ENCODE measurements around the gene TMPRSS11E.

Gene TMPRSS11E

DNA sequence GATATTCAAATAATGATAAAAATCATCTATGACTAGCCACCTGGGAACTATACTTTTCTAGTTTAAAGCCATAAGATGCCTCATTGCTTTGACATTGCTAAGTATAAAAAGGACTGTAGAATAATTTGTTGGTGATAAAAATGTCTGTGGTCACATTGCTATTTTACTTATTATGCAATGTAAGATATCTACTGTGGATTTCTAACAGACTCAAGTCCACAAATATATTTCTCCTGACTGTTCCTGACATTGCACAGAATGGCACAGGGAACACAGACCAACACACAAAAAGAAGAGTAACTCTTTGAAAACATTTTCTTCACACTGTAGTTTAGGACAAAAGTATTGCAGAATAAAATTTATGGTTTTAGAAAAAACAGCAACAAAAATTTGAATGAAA lies 2.2 kb upstream of the TMPRSS11E start:
- Histone ChIP-seq H3K4me1 (ENCODE audit: control insufficient read depth, insufficient read depth, low read length) (no peaks in the 10 kb centered on the region), H3K9me3 (ENCODE audit: control insufficient read depth, insufficient read depth, low read depth, low read length) (no peaks in the 10 kb centered on the region), H3K36me3 (ENCODE audit: control insufficient read depth in 2 of 2, insufficient read depth in 1 of 2, low read length in 2 of 2) (no peaks in the 10 kb centered on the region), H3K4me3 (ENCODE audit: low read depth, low read length) (no peak overlapping the region), H3K27ac (ENCODE audit: extremely low read depth, low read depth, low read length) (no peak overlapping the region)
- ChIA-PET POLR2A (no interaction called here), CTCF (no interaction called here)
- TF ChIP-seq ZNF155 (tag by site-specific recombination; IDR thresholded peaks at IDR 0.05) (no peak), ZEB2 (tag by site-specific recombination; IDR thresholded peaks at IDR 0.05) (no peak), ZNF624 (tag by site-specific recombination; IDR thresholded peaks at IDR 0.05) (no peak), ZNF248 (tag by site-specific recombination; IDR thresholded peaks at IDR 0.05) (no peak), GLIS1 (tag by site-specific recombination; IDR thresholded peaks at IDR 0.05) (no peak), ZXDB (tag by site-specific recombination; IDR thresholded peaks at IDR 0.05) (no peak)
- TF ChIP-seq, protein P1, sequence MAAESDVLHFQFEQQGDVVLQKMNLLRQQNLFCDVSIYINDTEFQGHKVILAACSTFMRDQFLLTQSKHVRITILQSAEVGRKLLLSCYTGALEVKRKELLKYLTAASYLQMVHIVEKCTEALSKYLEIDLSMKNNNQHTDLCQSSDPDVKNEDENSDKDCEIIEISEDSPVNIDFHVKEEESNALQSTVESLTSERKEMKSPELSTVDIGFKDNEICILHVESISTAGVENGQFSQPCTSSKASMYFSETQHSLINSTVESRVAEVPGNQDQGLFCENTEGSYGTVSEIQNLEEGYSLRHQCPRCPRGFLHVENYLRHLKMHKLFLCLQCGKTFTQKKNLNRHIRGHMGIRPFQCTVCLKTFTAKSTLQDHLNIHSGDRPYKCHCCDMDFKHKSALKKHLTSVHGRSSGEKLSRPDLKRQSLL (tag by site-specific recombination; IDR thresholded peaks at IDR 0.05) = no peak
- TF ChIP-seq, protein P2, sequence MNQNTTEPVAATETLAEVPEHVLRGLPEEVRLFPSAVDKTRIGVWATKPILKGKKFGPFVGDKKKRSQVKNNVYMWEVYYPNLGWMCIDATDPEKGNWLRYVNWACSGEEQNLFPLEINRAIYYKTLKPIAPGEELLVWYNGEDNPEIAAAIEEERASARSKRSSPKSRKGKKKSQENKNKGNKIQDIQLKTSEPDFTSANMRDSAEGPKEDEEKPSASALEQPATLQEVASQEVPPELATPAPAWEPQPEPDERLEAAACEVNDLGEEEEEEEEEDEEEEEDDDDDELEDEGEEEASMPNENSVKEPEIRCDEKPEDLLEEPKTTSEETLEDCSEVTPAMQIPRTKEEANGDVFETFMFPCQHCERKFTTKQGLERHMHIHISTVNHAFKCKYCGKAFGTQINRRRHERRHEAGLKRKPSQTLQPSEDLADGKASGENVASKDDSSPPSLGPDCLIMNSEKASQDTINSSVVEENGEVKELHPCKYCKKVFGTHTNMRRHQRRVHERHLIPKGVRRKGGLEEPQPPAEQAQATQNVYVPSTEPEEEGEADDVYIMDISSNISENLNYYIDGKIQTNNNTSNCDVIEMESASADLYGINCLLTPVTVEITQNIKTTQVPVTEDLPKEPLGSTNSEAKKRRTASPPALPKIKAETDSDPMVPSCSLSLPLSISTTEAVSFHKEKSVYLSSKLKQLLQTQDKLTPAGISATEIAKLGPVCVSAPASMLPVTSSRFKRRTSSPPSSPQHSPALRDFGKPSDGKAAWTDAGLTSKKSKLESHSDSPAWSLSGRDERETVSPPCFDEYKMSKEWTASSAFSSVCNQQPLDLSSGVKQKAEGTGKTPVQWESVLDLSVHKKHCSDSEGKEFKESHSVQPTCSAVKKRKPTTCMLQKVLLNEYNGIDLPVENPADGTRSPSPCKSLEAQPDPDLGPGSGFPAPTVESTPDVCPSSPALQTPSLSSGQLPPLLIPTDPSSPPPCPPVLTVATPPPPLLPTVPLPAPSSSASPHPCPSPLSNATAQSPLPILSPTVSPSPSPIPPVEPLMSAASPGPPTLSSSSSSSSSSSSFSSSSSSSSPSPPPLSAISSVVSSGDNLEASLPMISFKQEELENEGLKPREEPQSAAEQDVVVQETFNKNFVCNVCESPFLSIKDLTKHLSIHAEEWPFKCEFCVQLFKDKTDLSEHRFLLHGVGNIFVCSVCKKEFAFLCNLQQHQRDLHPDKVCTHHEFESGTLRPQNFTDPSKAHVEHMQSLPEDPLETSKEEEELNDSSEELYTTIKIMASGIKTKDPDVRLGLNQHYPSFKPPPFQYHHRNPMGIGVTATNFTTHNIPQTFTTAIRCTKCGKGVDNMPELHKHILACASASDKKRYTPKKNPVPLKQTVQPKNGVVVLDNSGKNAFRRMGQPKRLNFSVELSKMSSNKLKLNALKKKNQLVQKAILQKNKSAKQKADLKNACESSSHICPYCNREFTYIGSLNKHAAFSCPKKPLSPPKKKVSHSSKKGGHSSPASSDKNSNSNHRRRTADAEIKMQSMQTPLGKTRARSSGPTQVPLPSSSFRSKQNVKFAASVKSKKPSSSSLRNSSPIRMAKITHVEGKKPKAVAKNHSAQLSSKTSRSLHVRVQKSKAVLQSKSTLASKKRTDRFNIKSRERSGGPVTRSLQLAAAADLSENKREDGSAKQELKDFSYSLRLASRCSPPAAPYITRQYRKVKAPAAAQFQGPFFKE (tag by site-specific recombination; IDR thresholded peaks at IDR 0.05; ENCODE audit: borderline replicate concordance) = no peak
- TF ChIP-seq, protein P3, sequence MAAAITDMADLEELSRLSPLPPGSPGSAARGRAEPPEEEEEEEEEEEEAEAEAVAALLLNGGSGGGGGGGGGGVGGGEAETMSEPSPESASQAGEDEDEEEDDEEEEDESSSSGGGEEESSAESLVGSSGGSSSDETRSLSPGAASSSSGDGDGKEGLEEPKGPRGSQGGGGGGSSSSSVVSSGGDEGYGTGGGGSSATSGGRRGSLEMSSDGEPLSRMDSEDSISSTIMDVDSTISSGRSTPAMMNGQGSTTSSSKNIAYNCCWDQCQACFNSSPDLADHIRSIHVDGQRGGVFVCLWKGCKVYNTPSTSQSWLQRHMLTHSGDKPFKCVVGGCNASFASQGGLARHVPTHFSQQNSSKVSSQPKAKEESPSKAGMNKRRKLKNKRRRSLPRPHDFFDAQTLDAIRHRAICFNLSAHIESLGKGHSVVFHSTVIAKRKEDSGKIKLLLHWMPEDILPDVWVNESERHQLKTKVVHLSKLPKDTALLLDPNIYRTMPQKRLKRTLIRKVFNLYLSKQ (tag by site-specific recombination; IDR thresholded peaks at IDR 0.05; ENCODE audit: borderline replicate concordance) = no peak

DNA sequence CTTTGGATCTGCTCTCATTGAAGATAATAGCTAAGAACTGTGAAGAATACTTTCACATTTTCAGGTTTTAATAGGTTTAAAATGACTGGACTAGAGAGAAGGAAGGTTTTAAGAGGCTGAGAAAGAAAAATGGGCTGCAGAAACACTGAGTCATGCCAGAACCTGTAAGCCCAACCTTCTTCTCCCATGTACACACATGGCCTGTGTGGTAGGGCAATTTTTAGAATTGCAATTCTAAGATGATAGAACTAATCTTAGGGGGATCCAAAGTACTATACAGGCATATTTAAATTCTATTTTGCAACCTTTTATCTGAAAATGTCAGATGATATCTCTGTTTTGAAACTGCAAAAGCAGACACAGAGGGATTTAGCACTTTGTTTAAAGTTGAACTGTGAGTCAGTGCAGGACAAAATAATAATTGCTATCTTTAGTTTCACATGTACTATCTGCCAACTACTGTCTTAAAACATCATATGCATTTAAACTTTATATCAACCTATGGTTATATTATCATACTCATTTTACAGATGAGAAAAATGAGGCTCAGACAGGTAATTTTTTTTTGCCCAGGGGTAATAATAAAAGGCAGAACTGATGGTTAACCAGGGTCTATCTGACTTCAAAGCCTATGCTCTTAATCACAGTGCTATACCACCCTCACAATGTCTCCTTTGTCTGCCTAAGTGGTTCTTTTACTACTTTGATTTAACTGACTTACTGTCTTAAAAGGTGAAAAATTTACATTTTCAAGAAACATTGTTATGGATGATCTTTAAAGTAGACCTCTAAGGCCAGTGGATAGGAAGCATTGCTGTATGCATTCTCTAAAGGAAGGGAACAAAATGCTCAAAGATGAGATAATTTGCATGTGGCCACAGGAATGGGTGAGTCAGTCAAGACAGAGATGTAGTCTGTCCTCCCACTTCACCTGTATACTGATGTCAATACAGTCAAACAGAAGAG lies 4.3 kb downstream of the TMPRSS11E start:
- Histone ChIP-seq H3K4me1 (ENCODE audit: control insufficient read depth, insufficient read depth, low read length) (no peaks in the 10 kb centered on the region), H3K27ac (ENCODE audit: extremely low read depth, low read depth, low read length) (no peak overlapping the region), H3K36me3 (ENCODE audit: control insufficient read depth in 2 of 2, insufficient read depth in 1 of 2, low read length in 2 of 2) (no peaks in the 10 kb centered on the region), H3K9me3 (ENCODE audit: control insufficient read depth, insufficient read depth, low read depth, low read length) (no peaks in the 10 kb centered on the region), H3K4me3 (ENCODE audit: low read depth, low read length) (no peak overlapping the region)
- ChIA-PET CTCF (no interaction called here), POLR2A (no interaction called here)
- TF ChIP-seq ZNF10 (tag by site-specific recombination; IDR thresholded peaks at IDR 0.05) = no peak
- TF ChIP-seq ZNF132 (tag by site-specific recombination; IDR thresholded peaks at IDR 0.05; ENCODE audit: borderline replicate concordance) = no peak
- TF ChIP-seq ZNF785 (tag by site-specific recombination; IDR thresholded peaks at IDR 0.05) = no peak
- TF ChIP-seq GLIS2 (tag by site-specific recombination; IDR thresholded peaks at IDR 0.05) = no peak
- no peak for TF ChIP-seq ZNF560 (tag by site-specific recombination; IDR thresholded peaks at IDR 0.05; ENCODE audit: borderline replicate concordance)
- TF ChIP-seq ZNF621 (tag by site-specific recombination; IDR thresholded peaks at IDR 0.05) = no peak
- TF ChIP-seq, protein P4, sequence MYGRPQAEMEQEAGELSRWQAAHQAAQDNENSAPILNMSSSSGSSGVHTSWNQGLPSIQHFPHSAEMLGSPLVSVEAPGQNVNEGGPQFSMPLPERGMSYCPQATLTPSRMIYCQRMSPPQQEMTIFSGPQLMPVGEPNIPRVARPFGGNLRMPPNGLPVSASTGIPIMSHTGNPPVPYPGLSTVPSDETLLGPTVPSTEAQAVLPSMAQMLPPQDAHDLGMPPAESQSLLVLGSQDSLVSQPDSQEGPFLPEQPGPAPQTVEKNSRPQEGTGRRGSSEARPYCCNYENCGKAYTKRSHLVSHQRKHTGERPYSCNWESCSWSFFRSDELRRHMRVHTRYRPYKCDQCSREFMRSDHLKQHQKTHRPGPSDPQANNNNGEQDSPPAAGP (tag by site-specific recombination; IDR thresholded peaks at IDR 0.05) = no peak
- no peak for TF ChIP-seq GLI4 (tag by site-specific recombination; IDR thresholded peaks at IDR 0.05)
- no peak for TF ChIP-seq ZNF335 (tag by site-specific recombination; conservative IDR thresholded peaks at IDR 0.05)
- no peak for TF ChIP-seq ZNF529 (tag by site-specific recombination; IDR thresholded peaks at IDR 0.05; ENCODE audit: insufficient replicate concordance)
- no peak for TF ChIP-seq TRIM28 (IDR thresholded peaks at IDR 0.05; ENCODE audit: borderline replicate concordance, low read length)
- no peak for TF ChIP-seq YY1 (tag by site-specific recombination; IDR thresholded peaks at IDR 0.05)
